Prostate gland (tissue), 2 donors: ENCODE results near the gene PNLIPRP1.

Experiments used
- POLR2A ChIP-seq: fragments of 450-650 bp; IDR thresholded peaks from one replicate; pipeline ENCODE4 v1.6.1; 2016; ENCODE audit warnings: antibody characterized with exemption, mild to moderate bottlenecking
- TF ChIP-seq, protein P1 (sequence below), 4 experiments: fragments of 200-600 bp in 2 of 4; fragments of 450-650 bp in 2 of 4; sonication (generic) in 2 of 4; IDR thresholded peaks; 1 replicate in 3 of 4; 2 replicates in 1 of 4; pipeline ENCODE4 v1.5.1; 2016 to 2019; ENCODE audit warnings: antibody characterized with exemption in 4 of 4, mild to moderate bottlenecking in 2 of 4, moderate library complexity in 2 of 4

DNA sequence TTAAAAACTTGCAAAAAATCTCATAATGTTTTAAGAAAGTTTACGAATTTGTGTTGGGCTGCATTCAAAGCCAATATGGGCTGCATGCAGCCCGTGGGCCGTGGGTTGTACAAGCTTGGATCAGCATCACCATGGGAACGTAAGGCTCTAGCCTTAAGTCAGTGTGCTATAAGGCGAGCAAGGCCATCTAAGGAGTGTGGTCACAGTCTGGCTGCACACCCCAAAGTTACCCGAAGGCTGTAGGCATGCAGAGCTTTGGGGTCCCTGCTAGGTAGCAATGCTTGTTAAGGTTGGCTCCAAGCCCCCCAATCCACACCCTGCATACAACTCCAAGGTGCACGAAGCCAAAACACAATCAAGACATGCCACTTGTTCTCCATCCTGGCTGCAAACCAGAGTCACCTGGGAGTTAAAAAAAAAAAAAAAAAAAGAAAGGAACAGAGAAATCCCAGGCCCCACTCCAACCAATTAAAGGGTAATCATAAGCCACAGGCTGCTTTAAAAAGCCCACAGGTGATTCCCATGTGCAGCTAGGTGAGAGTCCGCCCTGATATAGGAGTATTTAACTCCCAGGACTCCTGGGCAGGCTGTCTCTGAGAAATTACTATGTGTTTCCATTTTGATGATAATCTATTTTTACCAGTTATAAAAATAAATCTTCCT lies 21.5 kb downstream of the PNLIPRP1 start:
- TF ChIP-seq, protein P1, sequence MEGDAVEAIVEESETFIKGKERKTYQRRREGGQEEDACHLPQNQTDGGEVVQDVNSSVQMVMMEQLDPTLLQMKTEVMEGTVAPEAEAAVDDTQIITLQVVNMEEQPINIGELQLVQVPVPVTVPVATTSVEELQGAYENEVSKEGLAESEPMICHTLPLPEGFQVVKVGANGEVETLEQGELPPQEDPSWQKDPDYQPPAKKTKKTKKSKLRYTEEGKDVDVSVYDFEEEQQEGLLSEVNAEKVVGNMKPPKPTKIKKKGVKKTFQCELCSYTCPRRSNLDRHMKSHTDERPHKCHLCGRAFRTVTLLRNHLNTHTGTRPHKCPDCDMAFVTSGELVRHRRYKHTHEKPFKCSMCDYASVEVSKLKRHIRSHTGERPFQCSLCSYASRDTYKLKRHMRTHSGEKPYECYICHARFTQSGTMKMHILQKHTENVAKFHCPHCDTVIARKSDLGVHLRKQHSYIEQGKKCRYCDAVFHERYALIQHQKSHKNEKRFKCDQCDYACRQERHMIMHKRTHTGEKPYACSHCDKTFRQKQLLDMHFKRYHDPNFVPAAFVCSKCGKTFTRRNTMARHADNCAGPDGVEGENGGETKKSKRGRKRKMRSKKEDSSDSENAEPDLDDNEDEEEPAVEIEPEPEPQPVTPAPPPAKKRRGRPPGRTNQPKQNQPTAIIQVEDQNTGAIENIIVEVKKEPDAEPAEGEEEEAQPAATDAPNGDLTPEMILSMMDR (IDR thresholded peaks at IDR 0.05), result no peak
- TF ChIP-seq POLR2A, result no peak
